Hepatocyte (in vitro differentiated cells): ENCODE data around the gene SH3RF1. TPM values are rescaled to one million over a fixed set of nuclear protein-coding genes. Genes with fewer than 3 reads are reported as not detected.

ENCODE experiments used
- DNase-seq: peaks from one replicate; pipeline ENCODE4 v3.0.0-alpha.2; 2016; ENCODE audit warnings: low spot score
- H2AFZ ChIP-seq: fragments of 200-600 bp; sonication (generic); 2 replicates; pipeline ENCODE4 v1.6.0; 2016; ENCODE audit warnings: antibody characterized with exemption, mild to moderate bottlenecking
- H3K27ac ChIP-seq: fragments of 200-600 bp; sonication (generic); 2 replicates; pipeline ENCODE4 v1.5.1; 2016; ENCODE audit warnings: mild to moderate bottlenecking
- H3K27me3 ChIP-seq: fragments of 200-600 bp; sonication (generic); 2 replicates; pipeline ENCODE4 v1.6.1; 2016
- H3K36me3 ChIP-seq: fragments of 200-600 bp; sonication (generic); replicated peaks from 2 replicates; pipeline ENCODE4 v1.5.1; 2016; ENCODE audit warnings: low read depth; ENCODE audit not compliant: insufficient read depth
- H3K4me1 ChIP-seq: fragments of 200-600 bp; sonication (generic); 2 replicates; pipeline ENCODE4 v1.5.1; 2016; ENCODE audit warnings: mild to moderate bottlenecking, moderate library complexity; ENCODE audit not compliant: insufficient read depth
- H3K4me2 ChIP-seq: fragments of 200-600 bp; sonication (generic); 2 replicates; pipeline ENCODE4 v1.6.0; 2016
- H3K4me3 ChIP-seq: fragments of 200-600 bp; sonication (generic); 2 replicates; pipeline ENCODE4 v1.5.1; 2016; ENCODE audit warnings: mild to moderate bottlenecking
- H3K79me2 ChIP-seq: fragments of 200-600 bp; sonication (generic); 2 replicates; pipeline ENCODE4 v1.6.0; 2017; ENCODE audit warnings: mild to moderate bottlenecking
- H3K9me2 ChIP-seq: fragments of 200-600 bp; sonication (generic); replicated peaks from 2 replicates; pipeline ENCODE4 v1.6.0; 2017; ENCODE audit warnings: mild to moderate bottlenecking; ENCODE audit not compliant: insufficient read depth
- H3K9me3 ChIP-seq: fragments of 200-600 bp; sonication (generic); 2 replicates; pipeline ENCODE4 v1.5.1; 2016; ENCODE audit warnings: low read depth, mild to moderate bottlenecking
- H4K20me1 ChIP-seq: fragments of 200-600 bp; sonication (generic); 2 replicates; pipeline ENCODE4 v1.6.0; 2016; ENCODE audit warnings: mild to moderate bottlenecking; ENCODE audit not compliant: insufficient read depth, poor library complexity, severe bottlenecking
- EZH2 ChIP-seq: fragments of 200-600 bp; sonication (generic); IDR thresholded peaks from 2 replicates; pipeline ENCODE4 v1.6.1; 2016; ENCODE audit warnings: antibody characterized with exemption, mild to moderate bottlenecking, borderline replicate concordance
- EZH2phosphoT487 ChIP-seq: fragments of 200-600 bp; sonication (generic); IDR thresholded peaks from one replicate; pipeline ENCODE4 v1.6.1; 2018; ENCODE audit warnings: antibody characterized with exemption, mild to moderate bottlenecking, low read depth, moderate library complexity; ENCODE audit not compliant: unreplicated experiment, severe bottlenecking
- WGBS: methylation state at CpG from one replicate; pipeline ENCODE4 v1.1.6; 2016; ENCODE audit warnings: low lambda C conversion rate; ENCODE audit errors: missing lambda C conversion rate; 5-methylcytosine and 5-hydroxymethylcytosine counted together
- polyA plus RNA-seq: library from polyadenylated mRNA; unstranded; fragments of >200 nt; fragmentation: Nextera tagmentation; extraction: Ambion mirVana; gene quantifications from 2 replicates; pipeline ENCODE4 v1.2.1, GENCODE V29; 2016
- total RNA-seq: library from RNA; depleted of rRNA; stranded (reverse); fragments of >200 nt; gene quantifications from 2 replicates; pipeline ENCODE4 v1.2.3, GENCODE V29; 2014
- TF ChIP-seq, protein P1 (sequence below): fragments of 200-600 bp; sonication (generic); IDR thresholded peaks from 2 replicates; pipeline ENCODE4 v1.5.1; 2016; ENCODE audit warnings: antibody characterized with exemption, mild to moderate bottlenecking; ENCODE audit not compliant: poor library complexity

The SH3RF1 gene
- total and polyA plus RNA-seq, 2 experiments from 2014 or later, result 15.5 to 16.4 TPM

DNA sequence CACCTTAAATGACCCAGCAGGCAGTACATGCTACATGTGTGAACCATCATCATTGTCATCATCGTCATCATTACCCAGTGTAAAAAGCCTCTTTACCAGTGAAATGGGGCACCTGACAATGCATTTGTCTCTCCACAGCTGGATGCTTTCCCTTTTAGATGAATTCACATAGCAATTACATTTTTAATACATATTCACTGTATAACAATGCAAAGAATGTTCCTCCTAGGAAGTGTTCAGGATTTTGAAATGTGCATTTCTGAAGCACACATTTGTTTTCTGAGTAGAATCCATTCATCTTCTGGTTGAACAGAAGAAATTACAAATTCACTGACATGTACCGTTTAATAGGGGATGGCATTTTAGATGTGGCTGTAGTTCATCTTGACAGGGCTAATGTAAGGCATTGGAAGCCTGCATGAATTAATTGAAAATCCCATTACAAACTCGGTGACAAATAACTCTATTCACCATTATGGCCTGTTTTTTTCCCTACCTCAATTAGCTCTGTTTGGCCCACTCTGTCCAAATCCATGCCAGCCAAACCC is 111.1 kb downstream of the SH3RF1 start:
- Histone ChIP-seq H3K4me1 (peaks cover 24% of the 10 kb centered on the region), H3K9me3 (no peaks in the 10 kb centered on the region), H3K27ac (no peak overlapping the region), H3K27me3 (no peaks in the 10 kb centered on the region), H3K36me3 (no peaks in the 10 kb centered on the region), H2AFZ (no peak overlapping the region), H3K4me2 (no peak overlapping the region), H3K4me3 (no peak overlapping the region), H3K9me2 (no peaks in the 10 kb centered on the region), H3K79me2 (peaks cover 74% of the 10 kb centered on the region), H4K20me1 (no peaks in the 10 kb centered on the region)
- DNase-seq, result no peak
- WGBS, result 91% methylated on average over 3 of the region's 3 CpGs
- TF ChIP-seq EZH2 (no peak), EZH2phosphoT487 (no peak)
- TF ChIP-seq, protein P1, sequence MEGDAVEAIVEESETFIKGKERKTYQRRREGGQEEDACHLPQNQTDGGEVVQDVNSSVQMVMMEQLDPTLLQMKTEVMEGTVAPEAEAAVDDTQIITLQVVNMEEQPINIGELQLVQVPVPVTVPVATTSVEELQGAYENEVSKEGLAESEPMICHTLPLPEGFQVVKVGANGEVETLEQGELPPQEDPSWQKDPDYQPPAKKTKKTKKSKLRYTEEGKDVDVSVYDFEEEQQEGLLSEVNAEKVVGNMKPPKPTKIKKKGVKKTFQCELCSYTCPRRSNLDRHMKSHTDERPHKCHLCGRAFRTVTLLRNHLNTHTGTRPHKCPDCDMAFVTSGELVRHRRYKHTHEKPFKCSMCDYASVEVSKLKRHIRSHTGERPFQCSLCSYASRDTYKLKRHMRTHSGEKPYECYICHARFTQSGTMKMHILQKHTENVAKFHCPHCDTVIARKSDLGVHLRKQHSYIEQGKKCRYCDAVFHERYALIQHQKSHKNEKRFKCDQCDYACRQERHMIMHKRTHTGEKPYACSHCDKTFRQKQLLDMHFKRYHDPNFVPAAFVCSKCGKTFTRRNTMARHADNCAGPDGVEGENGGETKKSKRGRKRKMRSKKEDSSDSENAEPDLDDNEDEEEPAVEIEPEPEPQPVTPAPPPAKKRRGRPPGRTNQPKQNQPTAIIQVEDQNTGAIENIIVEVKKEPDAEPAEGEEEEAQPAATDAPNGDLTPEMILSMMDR, result no peak

DNA sequence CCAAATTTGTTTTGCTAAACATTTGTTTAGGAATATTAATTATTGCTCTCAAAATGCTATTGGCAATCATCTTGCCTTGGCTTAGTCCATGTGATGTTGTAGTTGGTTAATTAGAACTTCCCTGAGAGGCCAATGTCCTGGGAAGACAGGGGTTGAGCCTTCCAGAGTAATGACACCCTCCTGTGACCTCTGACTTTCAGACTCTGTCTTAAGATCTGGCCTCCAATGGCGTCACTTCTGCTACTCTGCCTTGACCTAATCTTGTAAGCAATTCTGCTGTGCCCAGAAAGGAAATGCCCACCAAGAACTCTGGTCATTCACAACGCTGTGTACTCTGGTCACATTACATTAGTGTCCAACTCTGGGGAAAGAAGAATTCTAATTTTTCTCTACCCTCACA is 111.9 kb downstream of the SH3RF1 start:
- DNase-seq, result no peak
- Histone ChIP-seq H4K20me1 (no peaks in the 10 kb centered on the region), H3K79me2 (peaks cover 66% of the 10 kb centered on the region), H3K4me3 (no peak overlapping the region), H2AFZ (no peak overlapping the region), H3K9me2 (no peaks in the 10 kb centered on the region), H3K4me2 (no peak overlapping the region), H3K4me1 (peaks cover 30% of the 10 kb centered on the region), H3K27ac (no peak overlapping the region), H3K36me3 (no peaks in the 10 kb centered on the region), H3K27me3 (no peaks in the 10 kb centered on the region), H3K9me3 (no peaks in the 10 kb centered on the region)
- WGBS, result 92% methylated on average over 2 of the region's 2 CpGs
- no peak for TF ChIP-seq EZH2
- TF ChIP-seq, protein P1, result no peak
- TF ChIP-seq EZH2phosphoT487, result no peak

DNA sequence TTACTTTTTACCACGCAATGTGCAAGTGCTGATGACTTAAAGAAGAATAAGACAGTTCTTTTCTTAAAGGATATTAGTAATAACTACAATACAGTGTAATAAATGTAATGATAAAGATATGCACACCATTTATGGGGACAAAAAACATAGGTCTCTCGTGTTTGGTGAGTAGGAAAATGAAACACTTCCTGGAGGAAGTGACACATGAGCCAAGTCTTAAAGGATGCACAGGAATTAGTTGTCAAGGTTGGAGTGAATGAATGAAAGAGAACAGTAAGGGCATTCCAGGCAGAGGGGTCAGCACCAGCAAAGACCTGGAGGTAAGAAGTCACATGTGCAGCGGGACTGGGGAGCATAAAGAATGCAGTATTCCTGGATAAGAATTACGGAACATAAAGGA is 112.7 kb downstream of the SH3RF1 start:
- H3K4me2 ChIP-seq, result no peak overlapping the region

More for the DNA sequence above, 112.7 kb downstream of the SH3RF1 start:
- H3K27me3 ChIP-seq, result no peaks in the 10 kb centered on the region
- 90% methylated on average over 4 of the region's 4 CpGs for WGBS
- H3K79me2 ChIP-seq, result peaks cover 58% of the 10 kb centered on the region
- H3K9me3 ChIP-seq, result no peaks in the 10 kb centered on the region
- H3K4me1 ChIP-seq, result peaks cover 31% of the 10 kb centered on the region
- H3K36me3 ChIP-seq, result no peaks in the 10 kb centered on the region
- H3K27ac ChIP-seq, result no peak overlapping the region
- no peaks in the 10 kb centered on the region for H4K20me1 ChIP-seq
- no peak overlapping the region for H2AFZ ChIP-seq
- TF ChIP-seq EZH2phosphoT487, result no peak
- TF ChIP-seq, protein P1, result no peak
- TF ChIP-seq EZH2, result no peak
- H3K4me3 ChIP-seq, result no peak overlapping the region
- H3K9me2 ChIP-seq, result no peaks in the 10 kb centered on the region
- DNase-seq, result no peak
